Measurements from ENCODE around the gene SNN.
A peak's percentile ranks its signal among the peaks of the same experiment; 100 is the strongest.

Gene SNN

DNA sequence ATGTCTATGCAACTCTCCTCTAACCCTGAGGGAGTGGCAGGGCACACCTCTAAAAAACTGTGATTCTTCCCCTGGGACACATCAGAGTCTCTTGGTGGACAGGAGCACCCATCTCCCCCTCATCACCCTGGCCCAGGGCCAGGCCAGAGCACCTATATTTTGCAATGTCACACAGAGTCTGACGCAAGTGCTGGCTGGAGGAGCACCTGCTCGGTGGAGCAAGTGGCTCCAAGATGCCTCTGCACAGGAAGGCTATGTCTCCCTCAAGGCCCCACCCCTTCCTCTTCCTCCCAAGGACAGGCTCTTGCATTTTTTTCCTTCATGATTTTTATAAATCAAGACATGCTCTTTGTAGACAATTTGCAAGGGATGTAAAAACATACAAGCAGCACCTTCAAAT, 13.3 kb downstream of the SNN start:
- H3K4me3 ChIP-seq (replicated peaks in 1 of 2; ENCODE audit: low read depth in 2 of 2, low read length in 2 of 2): no peak overlapping the region
- TF ChIP-seq, protein P1, sequence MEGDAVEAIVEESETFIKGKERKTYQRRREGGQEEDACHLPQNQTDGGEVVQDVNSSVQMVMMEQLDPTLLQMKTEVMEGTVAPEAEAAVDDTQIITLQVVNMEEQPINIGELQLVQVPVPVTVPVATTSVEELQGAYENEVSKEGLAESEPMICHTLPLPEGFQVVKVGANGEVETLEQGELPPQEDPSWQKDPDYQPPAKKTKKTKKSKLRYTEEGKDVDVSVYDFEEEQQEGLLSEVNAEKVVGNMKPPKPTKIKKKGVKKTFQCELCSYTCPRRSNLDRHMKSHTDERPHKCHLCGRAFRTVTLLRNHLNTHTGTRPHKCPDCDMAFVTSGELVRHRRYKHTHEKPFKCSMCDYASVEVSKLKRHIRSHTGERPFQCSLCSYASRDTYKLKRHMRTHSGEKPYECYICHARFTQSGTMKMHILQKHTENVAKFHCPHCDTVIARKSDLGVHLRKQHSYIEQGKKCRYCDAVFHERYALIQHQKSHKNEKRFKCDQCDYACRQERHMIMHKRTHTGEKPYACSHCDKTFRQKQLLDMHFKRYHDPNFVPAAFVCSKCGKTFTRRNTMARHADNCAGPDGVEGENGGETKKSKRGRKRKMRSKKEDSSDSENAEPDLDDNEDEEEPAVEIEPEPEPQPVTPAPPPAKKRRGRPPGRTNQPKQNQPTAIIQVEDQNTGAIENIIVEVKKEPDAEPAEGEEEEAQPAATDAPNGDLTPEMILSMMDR (IDR thresholded peaks at IDR 0.05; ENCODE audit: low read depth, low read length): no peak
- no peak for DNase-seq (ENCODE audit: low read depth in 2 of 2)

DNA sequence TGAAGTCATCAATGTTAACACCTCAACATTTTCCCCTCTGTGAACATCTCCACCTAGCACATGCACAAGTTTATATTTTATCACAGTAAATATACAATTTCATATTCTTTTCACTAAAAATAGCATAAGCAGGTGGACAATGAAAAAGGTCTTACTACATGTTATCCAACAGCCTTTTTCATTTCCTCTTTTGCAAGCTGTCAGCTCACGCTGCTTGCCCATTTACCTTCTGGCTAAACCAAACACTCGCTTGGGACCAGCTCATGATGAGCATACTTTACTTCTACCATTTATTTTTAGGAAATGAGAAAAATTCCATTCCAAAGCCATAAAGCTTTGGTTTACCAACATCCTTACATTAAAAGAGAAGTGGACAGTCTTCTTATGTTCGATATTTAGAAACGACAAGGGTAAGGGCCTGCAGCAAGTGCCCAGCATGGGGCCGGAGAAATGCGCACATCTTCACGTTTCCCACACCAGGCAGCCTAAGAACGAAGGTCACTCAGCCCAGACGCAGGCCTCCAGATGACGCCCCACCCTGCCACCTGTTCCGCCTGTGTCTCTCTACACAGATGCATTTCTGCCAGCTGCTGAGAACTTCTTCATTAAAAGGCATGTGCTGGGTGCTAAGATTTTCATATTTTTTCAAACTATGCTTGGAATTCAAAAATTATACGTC, 13.9 kb downstream of the SNN start:
- TF ChIP-seq, protein P1 (IDR thresholded peaks at IDR 0.05; ENCODE audit: low read depth, low read length): no peak
- no peak for DNase-seq (ENCODE audit: low read depth in 2 of 2)
- no peak overlapping the region for H3K4me3 ChIP-seq (replicated peaks in 1 of 2; ENCODE audit: low read depth in 2 of 2, low read length in 2 of 2)

DNA sequence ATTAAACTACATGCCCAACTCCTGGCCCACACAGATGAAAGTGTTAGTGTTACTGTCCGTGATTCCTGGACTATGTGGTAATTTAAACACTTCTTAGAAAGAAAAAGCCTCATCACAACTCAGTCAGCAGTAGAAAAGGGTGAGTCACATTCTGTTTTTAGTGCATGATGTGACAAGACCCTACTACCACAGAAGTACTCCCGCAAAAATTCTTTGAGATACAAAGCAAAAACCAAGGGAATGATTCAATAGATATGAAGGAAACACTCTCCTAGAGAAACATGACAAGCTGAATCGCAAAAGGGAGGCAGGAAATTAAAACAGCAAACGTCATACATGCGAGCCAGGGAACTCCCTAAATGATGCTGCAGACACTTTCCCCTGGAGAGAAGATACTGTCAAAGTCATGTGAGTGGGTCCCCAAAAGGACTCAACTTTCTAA, 14.4 kb downstream of the SNN start:
- no peak overlapping the region for H3K4me3 ChIP-seq (replicated peaks in 1 of 2; ENCODE audit: low read depth in 2 of 2, low read length in 2 of 2)
- DNase-seq (ENCODE audit: low read depth in 2 of 2): peak; percentile 82 to 93
- TF ChIP-seq, protein P1 (IDR thresholded peaks at IDR 0.05; ENCODE audit: low read depth, low read length): no peak

DNA sequence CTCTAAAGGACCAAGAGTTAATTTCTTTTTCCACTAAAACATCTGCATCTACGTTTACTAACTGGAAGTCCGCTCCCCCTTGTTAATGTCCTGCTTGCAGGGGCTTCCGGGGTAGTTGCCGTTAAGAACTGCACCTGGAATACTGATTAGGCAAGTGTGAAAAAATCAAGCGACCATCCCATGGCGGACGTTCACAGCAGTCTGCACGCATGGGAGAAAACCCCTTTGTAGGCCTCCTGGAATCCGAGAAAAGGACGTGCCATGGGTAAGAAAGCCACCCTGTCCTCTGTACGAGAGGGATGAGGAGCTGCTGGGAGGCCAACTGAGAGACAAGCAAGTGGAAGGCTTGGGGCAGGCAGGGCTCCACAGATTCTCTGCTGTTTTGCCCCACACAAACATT, 14.9 kb downstream of the SNN start:
- DNase-seq (ENCODE audit: low read depth in 2 of 2): no peak
- no peak overlapping the region for H3K4me3 ChIP-seq (replicated peaks in 1 of 2; ENCODE audit: low read depth in 2 of 2, low read length in 2 of 2)
- TF ChIP-seq, protein P1 (IDR thresholded peaks at IDR 0.05; ENCODE audit: low read depth, low read length): no peak

DNA sequence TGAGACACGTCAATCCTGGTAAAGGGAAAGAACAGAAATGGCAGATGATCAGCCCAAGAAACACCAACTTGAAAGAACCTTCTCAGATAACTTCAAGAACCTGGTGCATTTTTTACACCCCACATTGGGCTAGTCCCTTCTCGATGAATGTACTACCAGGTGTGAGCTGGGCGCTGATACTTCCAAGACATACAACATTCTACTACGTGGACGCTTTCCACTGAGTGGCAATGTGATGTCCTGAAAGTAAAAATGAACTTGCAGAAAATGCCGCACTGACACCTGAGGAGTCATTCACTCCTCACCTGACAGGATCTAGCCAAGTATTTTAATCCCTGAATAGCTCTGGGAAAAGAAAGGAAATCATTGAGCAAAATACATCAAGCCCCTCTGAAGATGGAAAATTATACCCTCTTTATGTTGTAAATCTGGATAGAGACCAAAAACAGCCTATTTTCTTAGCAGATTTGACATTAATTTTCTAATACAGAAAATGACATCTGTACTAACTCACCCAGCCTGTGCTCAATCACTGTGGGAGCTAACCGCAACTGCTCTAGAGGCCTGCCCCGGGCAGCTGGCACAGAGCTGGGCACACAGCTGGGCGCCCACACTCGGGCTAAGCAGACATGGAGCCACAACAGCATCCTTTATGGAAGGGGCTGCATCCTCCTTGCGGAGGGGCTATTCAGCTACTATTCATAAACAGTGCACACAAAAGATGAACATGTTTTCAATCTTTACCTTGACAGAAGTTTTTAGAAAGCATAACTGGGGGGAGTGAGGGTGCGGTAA, 16.2 kb downstream of the SNN start:
- TF ChIP-seq, protein P1 (IDR thresholded peaks at IDR 0.05; ENCODE audit: low read depth, low read length): no peak
- H3K4me3 ChIP-seq (replicated peaks in 1 of 2; ENCODE audit: low read depth in 2 of 2, low read length in 2 of 2): no peak overlapping the region
- DNase-seq (ENCODE audit: low read depth in 2 of 2): no peak

DNA sequence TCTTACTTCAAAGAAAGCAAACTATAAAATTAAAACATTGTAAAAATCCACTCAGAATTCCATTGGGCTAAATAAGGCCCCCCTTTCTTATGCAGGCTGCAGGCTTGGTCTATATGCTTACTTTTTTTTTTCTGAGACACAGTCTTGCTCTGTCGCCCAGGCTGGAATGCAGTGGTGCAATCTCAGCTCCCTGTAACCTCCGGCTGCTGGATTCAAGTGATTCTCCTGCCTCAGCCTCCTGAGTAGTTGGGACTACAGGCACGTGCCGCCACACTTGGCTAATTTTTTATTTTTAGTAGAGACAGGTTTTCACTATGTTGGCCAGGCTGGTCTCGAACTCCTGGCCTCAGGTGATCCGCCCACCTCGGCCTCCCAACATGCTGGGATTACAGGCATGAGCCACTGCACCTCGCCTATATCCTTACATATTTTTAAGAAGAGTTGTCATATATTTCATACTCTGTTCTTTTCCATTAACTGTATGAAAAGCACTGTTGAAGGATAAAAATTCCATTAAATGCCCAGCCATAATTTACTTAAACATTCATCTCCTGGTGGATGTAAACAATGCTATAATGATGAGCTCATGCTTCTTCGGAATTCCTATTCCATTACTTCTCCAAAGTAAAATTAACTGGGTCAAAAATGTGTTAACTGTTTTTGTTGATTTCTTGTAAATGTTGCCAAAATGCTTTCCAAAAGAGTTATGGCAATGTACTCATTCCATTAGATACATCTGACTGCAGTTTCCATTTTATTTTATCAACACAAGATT, 17.8 kb downstream of the SNN start:
- TF ChIP-seq, protein P1 (IDR thresholded peaks at IDR 0.05; ENCODE audit: low read depth, low read length): no peak
- H3K4me3 ChIP-seq (replicated peaks in 1 of 2; ENCODE audit: low read depth in 2 of 2, low read length in 2 of 2): no peak overlapping the region
- no peak for DNase-seq (ENCODE audit: low read depth in 2 of 2)

Data from cardiac fibroblast (primary cell).